ENCODE data around the gene DAAM2.

DNA sequence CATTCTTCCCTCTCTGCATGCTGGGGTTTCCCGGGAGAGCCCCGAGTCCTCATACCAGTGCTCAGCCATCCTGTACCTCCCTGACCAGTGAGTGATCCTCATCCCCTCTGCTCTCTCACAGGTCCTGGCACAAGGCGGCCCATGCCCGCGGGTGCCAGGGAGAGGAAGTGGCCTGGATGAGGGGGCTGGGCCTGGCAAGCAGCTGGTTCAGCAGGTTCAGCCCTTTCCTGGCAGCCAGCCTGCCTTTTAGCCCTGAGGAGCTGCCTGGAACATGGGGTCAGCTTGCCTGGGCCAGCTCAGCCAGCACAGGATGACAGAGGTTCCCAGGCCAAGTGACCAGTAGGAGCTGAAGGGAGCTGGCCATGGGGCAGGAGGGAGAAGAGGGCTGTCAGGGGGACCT lies 131.2 kb downstream of the DAAM2 start:
- no peak for TF ChIP-seq EZH2 (IDR thresholded peaks at IDR 0.05; ENCODE audit: low read length, missing control alignments)
- TF ChIP-seq, protein P1, sequence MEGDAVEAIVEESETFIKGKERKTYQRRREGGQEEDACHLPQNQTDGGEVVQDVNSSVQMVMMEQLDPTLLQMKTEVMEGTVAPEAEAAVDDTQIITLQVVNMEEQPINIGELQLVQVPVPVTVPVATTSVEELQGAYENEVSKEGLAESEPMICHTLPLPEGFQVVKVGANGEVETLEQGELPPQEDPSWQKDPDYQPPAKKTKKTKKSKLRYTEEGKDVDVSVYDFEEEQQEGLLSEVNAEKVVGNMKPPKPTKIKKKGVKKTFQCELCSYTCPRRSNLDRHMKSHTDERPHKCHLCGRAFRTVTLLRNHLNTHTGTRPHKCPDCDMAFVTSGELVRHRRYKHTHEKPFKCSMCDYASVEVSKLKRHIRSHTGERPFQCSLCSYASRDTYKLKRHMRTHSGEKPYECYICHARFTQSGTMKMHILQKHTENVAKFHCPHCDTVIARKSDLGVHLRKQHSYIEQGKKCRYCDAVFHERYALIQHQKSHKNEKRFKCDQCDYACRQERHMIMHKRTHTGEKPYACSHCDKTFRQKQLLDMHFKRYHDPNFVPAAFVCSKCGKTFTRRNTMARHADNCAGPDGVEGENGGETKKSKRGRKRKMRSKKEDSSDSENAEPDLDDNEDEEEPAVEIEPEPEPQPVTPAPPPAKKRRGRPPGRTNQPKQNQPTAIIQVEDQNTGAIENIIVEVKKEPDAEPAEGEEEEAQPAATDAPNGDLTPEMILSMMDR (conservative IDR thresholded peaks at IDR 0.05 in 1 of 2, IDR thresholded peaks at IDR 0.05 in 1 of 2; ENCODE audit: low read depth in 1 of 2, low read length in 2 of 2) = no peak
